ENCODE results near the gene MYO18A.

MYO18A gene

GRCh38 chr17:29078183-29079045, 101.8 kb downstream of the MYO18A start:
- DNase-seq (ENCODE audit: low read depth) = no peak

GRCh38 chr17:29077320-29077719, 102.9 kb downstream of the MYO18A start:
- no peak for DNase-seq (ENCODE audit: low read depth)

GRCh38 chr17:29076722-29077121, 103.5 kb downstream of the MYO18A start:
- DNase-seq (ENCODE audit: low read depth) = no peak

- DNase-seq (ENCODE audit: low read depth) = no peak
Observed at GRCh38 chr17:29076087-29076486, 104.1 kb downstream of the MYO18A start.

GRCh38 chr17:29074488-29074887, 105.7 kb downstream of the MYO18A start:
- DNase-seq (ENCODE audit: low read depth) = no peak

- no peak for DNase-seq (ENCODE audit: low read depth)
Observed at GRCh38 chr17:29073520-29073919, 106.7 kb downstream of the MYO18A start.

GRCh38 chr17:29073045-29073444, 107.2 kb downstream of the MYO18A start:
- DNase-seq (ENCODE audit: low read depth) = no peak

GRCh38 chr17:29071303-29071702, 108.9 kb downstream of the MYO18A start:
- no peak for DNase-seq (ENCODE audit: low read depth)

GRCh38 chr17:29070781-29071180, 109.4 kb downstream of the MYO18A start:
- no peak for DNase-seq (ENCODE audit: low read depth)

GRCh38 chr17:29070308-29070707, 109.9 kb downstream of the MYO18A start:
- DNase-seq (ENCODE audit: low read depth) = no peak

- DNase-seq (ENCODE audit: low read depth) = no peak
Observed at GRCh38 chr17:29069526-29070041, 110.6 kb downstream of the MYO18A start.

GRCh38 chr17:29068818-29069217, 111.4 kb downstream of the MYO18A start:
- no peak for DNase-seq (ENCODE audit: low read depth)

- DNase-seq (ENCODE audit: low read depth) = no peak
Observed at GRCh38 chr17:29066606-29067005, 113.6 kb downstream of the MYO18A start.

GRCh38 chr17:29066047-29066446, 114.2 kb downstream of the MYO18A start:
- no peak for DNase-seq (ENCODE audit: low read depth)

- DNase-seq (ENCODE audit: low read depth) = no peak
Observed at GRCh38 chr17:29063992-29064391, 116.2 kb downstream of the MYO18A start.

- no peak for DNase-seq (ENCODE audit: low read depth)
Observed at GRCh38 chr17:29062215-29062614, 118.0 kb downstream of the MYO18A start.

GRCh38 chr17:29061036-29061435, 119.2 kb downstream of the MYO18A start:
- no peak for DNase-seq (ENCODE audit: low read depth)

GRCh38 chr17:29060475-29060874, 119.7 kb downstream of the MYO18A start:
- DNase-seq (ENCODE audit: low read depth) = no peak

GRCh38 chr17:29059281-29059680, 120.9 kb downstream of the MYO18A start:
- peak; percentile 22 for DNase-seq (ENCODE audit: low read depth)

GRCh38 chr17:29058391-29058790, 121.8 kb downstream of the MYO18A start:
- DNase-seq (ENCODE audit: low read depth) = no peak

GRCh38 chr17:29057361-29057760, 122.8 kb downstream of the MYO18A start:
- DNase-seq (ENCODE audit: low read depth) = no peak

GRCh38 chr17:29054835-29055234, 125.4 kb downstream of the MYO18A start:
- DNase-seq (ENCODE audit: low read depth) = no peak

GRCh38 chr17:29051731-29052130, 128.5 kb downstream of the MYO18A start:
- DNase-seq (ENCODE audit: low read depth) = no peak

GRCh38 chr17:29051194-29051593, 129.0 kb downstream of the MYO18A start:
- no peak for DNase-seq (ENCODE audit: low read depth)

Data from non-pigmented ciliary epithelial cell (primary cell).